HL-60/S4 treated with retinoic acid at 250 ng/mL for 4 days and 3 days (cell line): Measurements from ENCODE around the gene NFIX.

Source experiments
- in situ Hi-C: fragments of 300-500 bp; cut with MboI; formaldehyde crosslinking; loops from 2 replicates; pipeline ENCODE4 v1.7.0; 2022; ENCODE audit warnings: low sequenced_read_pairs

The NFIX gene

DNA sequence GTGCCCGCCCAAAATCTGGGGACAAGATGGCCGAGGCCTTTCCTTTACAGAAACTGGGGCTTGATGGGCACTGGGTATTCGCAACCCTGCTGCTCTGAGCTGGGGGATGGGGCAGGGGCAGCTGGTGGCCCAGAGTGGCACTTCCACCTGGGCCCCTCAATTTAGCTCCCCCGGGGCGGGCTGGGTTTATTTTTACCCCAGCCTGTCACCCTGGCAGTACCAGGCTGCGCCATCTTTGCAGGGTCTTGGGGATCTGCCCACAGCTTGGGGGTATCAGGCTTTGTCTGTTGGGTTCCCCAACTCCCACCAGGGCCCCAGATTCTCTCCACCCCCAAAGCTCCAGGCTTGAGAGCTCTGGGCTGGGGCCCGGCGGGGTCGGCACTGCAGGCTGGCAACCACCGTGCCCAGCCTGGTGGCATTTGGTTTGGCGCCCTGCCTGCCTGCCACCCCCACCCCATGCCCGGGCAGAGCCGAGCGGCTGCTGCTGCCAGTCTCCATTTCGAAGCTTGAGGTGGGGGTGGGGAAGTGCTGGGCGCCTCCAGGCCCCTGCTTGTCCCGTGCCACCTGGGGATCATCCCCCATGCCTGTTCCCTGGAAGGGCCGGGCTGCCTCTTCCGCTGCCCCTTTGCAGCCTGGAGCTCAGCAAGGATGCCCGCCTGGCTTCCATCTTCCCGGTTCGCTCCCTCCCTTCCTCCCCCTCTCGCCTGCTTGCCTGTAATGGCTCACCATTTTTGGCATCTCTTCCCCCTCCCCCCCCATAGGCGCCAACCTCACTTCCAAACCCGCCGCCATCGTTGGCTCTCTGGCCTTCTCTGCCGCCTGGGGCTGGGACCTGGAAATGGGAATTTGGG lies 11.4 kb downstream of the NFIX start:
- in situ Hi-C loops: no loop called here

DNA sequence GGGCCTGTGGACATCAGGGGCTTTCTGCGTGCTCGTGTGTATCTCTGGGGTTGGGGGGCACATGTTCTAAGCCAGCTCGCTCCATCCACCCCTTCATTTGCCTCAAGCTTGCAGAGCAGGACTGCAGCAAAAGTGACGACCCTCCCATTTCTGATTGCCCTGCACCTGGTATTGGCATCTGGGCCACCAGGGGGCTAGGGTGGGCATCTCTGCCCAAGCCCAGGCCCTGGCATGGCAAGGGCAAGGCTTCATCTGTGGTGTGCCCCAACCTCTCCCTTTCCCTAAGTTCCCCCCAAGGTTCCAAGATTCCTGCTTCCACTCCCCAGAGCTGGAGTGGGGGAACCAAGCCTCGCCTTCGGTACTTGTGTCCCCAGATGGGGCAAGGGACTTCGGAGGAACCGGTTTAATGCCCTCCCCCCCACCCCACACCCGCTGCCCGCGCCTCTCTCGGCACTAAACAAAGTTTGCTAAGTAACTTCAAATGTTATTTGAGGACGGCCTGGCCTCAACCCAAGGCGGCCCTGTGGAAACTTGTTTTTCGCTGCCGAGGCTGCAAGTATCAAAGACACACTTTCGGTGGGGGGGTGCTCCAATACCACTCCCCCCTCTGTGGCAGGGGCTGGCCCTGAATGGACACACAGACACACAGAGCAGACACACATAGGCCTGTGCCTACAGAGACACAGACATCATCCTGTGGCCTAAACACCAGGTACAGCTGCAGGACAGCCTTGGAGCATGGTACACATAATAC lies 12.2 kb downstream of the NFIX start:
- in situ Hi-C loops: no loop called here

DNA sequence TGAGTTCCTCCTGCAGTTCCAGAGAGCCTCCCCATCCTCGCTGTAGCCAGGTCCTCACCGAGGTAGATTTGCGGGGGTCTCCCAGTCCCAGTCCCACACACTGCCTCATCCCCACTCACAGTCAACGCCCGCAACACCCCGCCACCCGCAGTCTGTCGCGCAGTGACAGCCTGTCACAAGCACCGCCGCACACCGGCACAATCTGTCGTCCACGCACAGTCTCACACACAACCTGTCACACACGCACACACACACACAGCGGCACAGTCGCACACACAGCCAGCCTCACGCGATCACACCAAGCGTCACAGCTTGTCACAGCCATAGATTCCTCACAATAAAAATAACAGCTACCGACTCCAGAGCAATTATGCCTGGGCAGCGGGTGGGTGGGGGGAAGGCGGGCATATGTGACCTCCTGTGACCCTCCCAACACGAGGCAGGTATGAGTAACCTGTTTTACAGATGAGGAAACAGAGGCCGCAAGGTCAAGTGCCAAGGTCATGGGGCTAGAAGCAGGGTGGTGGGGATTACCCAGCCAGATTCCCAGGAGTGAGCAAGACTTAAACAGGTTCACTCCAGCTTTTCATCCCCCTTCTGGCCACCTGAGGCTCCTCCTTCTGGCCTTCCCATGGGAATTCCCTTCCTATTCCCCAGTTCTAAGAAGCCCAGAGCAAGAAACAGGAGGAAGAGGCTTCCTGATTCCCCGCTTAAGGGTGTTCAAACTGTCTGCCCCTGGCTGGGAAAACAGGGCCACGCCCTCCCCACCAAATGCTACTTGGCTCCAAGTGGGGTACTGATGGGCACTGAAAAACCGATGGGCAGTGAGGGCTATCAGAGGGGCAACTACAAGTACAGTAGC lies 13.9 kb downstream of the NFIX start:
- in situ Hi-C loops: no loop called here

GRCh38 chr19:13010038-13010991 lies 15.0 kb downstream of the NFIX start:
- in situ Hi-C loops: no loop called here

- in situ Hi-C loops: no loop called here
Observed at GRCh38 chr19:13010992-13011652, 15.8 kb downstream of the NFIX start.

DNA sequence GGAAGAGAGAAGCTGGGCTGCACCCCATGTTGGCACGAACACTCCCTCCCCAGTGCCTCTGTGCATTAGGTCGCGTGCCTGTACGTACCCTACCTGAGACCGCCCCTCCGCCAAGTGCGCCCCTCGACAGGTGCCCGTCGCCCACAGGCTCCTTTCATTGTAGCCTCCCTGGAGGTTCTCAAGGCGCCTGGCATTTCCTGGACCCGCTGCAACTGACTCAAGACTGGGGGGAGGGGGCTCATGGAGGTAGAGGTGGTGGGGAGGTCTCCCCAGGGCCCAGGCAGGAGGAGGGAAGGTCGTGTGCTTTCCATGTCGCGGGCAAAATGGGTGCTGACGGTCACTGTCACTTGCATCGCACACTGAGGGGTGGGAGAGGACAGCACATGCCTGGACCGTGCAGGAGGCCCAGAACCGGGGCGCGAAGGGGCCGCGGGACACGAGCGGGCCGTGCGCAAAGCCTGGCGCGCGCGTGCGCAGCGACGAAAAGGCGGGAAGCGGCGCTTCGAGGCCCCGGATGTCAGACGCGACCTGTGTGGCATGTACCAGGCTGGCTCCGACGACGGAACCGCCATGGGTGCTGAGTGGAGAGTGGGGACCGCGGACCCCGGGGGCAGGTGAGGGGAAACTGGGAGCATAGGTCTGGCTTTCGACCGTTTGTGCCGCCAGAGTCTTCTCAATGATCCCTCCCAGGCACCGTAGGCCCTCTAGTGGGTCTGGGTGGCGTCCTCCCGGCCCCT lies 16.5 kb downstream of the NFIX start:
- in situ Hi-C loops: no loop called here

- in situ Hi-C loops: no loop called here
Observed at GRCh38 chr19:13012390-13012689, 17.1 kb downstream of the NFIX start.

DNA sequence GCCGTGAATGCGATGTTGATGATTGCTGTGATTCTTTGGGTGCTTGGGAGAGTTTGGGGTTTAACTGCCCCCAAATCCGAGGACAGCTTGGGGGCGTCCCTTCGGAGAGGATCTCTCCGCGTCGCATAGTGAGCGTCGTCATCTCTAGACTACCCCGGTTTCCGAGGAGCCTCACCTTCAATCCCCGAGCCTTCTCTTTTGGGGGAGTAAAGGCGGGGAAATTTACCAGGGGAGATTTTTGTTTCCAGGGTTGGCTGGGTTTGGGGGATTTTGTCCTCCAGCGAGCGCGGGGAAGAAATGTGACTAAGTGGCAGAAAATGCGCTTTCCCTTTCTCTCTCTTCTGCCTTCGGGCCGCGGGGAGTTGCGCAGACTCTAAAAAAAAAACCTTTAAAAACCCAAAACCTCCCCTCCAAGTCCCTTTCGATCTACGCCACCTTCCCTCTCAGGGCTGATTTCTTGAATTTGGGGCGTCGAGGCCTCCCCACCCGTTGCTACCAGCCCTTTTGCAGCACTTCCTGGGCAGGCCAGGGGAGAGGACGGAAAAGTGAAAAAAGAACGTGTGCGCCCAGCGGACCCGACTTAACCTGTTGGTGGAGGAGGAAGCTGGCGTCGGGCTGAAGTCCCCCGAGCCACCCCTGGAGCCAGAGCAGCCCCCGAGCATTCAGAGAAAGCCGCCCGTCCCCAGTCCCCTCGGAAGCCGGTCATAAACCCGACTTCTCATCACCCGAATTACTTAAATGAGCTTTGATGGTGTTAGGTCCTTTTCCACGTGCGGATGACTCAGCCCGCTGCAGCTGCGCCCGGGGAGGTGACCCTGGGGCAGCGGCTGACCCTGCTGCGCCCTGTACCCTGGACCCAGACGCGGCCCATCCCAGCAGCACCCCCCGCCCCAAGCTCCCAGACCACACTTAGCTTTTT lies 17.7 kb downstream of the NFIX start:
- in situ Hi-C loops: no loop called here

- in situ Hi-C loops: no loop called here
Observed at GRCh38 chr19:13013649-13014048, 18.4 kb downstream of the NFIX start.

DNA sequence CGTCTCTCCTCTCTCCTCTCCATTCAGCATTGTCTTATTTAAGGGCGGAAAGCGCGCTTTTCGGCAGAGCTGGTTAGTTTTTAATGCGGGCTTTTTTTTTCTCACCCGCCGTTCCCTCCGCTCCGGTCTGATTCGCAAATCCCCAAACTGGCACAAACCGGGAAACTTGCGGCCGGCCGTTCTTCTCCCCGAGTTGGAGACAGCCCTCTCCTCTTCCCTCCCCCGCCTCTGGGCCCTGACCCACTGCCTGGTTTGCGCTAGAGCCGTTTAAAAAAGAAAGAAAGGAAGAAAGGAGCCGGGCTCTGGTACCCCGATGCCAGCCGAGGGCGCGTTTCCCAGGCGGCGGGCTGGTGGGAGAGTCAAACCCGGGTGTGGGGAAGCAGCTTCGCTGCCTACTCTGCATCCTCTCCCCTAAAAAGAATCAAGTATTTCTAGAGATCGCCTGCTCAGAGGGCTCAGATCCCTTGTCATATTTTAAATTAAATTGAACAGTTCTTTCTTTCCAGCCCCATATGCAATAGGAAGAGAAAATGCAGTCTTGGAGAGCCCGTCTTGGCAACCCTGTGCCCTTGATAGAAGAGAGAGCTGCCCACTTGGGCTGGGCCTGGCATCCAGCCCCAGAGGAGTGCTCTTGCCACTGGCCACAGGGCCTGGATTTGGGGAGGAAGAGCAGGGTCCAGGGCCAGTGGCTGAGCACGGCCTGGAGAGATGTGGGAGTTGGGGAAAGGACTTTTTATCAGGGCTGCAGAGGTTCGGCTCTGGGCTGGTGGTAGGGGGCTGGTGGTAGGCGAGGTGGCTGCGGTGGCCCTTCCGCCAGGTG lies 19.0 kb downstream of the NFIX start:
- in situ Hi-C loops: no loop called here

GRCh38 chr19:13014921-13015280 lies 19.6 kb downstream of the NFIX start:
- in situ Hi-C loops: no loop called here

DNA sequence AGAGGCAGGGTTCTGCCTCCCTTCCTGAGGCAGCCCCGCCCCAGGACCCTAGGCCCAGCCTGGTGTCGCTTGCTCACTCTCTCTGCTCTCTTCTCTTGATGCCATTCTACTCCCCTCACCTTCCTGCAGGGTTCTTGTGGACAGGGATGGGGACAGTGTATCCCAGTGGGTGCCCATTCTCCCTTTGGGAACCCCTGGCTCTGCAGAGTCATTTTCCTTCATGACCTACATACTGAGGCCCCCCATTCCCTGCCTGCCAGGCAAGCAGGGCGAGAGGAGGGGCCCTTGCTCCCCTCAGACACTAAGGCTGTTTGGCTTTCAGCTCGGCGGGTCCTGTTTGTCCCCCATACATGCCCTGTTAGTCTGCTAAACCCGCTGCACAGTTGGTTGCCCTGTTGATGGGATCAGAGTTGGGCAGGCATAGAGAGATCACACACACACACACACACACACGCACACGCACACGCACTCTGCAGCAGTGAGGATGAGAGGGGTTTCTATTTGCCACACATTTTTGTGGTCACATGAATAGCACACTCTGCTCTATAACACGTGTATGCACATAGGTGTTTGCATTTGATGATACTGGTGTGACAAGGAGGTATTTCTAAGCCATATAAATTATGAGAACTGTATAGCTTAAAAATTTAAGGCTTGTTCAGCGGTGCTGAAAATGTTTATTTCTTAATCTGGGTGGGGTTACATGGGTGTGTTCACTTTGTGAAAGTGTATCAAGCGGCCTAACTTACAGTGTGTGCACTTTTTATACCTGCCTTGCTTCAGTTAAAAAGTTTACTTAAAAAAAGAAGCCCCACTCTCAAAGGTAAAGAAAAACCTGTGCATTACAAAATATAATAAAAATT lies 20.3 kb downstream of the NFIX start:
- in situ Hi-C loops: no loop called here

- in situ Hi-C loops: no loop called here
Observed at GRCh38 chr19:13016245-13016627, 21.0 kb downstream of the NFIX start.

DNA sequence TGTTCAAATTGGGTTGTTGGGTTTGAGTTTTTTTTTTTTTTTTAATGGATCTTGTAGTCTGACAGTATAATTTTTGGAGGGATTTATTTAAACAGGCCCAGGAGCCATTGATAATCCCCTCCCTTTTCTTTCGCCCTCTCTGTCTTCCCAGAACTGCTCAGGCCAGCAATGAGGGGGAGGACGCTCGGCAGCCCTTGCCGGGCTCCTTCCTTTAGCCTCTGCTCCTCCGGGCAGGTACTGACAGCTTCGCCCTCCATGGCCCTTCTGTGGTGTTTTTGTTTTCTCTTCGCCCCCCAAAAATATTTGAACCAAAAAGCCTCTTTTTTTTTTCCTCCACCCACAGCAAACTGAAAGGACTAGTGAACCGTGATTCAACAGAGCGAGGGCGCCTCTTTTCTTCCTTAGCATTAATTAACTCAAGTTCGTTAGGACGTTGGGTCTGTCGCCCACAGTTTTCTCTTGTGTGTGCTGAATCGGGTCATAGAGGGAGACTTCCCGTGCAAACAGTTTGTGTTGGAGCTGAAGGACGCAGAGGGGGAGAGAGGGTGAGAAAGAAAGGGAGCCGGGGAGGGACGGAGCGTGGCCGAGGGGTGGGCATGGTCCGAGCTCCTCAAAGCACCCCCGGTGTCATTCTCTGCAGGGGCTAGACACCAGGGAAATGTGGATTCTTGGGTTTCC lies 21.5 kb downstream of the NFIX start:
- in situ Hi-C loops: no loop called here

DNA sequence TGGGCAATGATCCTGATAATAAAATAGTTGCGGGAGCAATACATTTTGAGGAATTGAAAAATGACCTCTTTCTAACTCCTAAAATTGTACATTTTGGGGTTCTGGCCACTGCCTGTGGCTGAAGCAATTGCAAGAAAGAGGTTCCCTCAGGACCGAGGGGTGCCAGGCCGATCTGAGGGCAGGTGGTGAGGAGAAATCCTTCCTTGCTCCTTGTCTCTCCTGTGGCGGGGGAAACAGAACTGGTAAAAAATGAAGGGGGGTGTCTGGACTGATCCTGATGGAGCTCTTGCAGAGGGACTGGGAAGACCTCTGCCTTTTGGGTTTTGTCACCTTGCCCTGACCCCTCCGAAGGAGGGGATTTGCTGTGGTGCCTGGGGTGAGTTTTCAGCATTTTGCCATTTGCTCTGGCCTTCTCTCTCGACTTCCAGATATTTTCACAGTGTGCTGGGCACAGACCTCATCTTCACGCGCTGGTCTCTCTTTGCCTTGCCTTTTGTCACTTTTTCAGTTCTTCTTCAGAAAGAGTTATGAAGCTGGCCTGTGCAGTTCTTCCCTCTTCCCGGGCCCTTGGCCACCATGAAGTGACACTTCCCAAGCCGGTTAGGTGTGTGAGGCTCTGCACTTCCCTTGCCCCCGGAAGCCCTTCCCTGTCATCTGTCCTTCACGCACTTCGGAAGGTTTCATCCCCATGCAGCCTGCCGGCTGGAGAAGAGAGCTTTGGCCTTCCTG lies 22.2 kb downstream of the NFIX start:
- in situ Hi-C loops: no loop called here
